NB4 (cell line): ENCODE measurements around the gene P2RX7.

Source experiments
- POLR2A ChIP-seq: IDR thresholded peaks from 2 replicates; pipeline ENCODE4 v1.6.1; 2011; ENCODE audit warnings: mild to moderate bottlenecking; ENCODE audit not compliant: insufficient read length; ENCODE audit errors: extremely low read depth
- TF ChIP-seq, protein P1 (sequence below): IDR thresholded peaks from one replicate; pipeline ENCODE4 v1.5.1; 2012; ENCODE audit warnings: low read depth, low read length
- TF ChIP-seq, protein P2 (sequence below): IDR thresholded peaks from 2 replicates; pipeline ENCODE4 v1.6.1; 2011; ENCODE audit warnings: low read depth, low read length

DNA sequence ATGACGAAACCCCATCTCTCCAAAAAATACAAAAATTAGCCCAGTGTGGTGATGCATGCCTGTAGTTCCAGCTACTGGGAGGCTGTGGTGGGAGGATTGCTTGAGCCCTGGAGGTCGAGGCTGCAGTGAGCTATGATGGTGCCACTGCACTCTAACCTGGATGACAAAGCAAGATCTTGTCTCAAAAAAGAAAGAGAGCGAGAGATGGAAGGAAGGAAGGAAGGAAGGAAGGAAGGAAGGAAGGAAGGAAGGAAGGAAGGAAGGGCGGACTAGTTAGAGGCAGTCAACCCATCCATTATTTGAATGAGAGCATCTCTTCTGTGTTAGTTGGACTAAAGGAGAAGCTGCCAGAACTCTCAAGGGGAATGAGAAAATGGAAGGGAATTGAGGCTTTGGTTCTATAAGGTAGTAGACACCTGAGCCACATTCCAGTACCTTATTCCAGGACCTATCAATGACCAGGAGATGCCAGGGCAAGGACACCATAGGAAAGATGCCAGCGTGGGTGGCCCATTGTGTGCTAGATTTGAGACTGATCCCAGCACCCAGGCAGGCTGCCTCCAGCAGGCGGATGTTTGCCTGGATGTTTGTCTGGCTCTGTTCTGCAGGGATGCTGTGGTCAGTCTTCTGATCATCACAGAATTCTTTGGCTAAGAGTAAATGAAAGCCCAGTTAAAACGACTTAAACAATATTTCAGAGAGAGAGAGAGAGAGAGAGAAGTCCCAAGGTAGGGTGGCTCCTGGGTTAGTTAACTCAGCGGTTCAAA, 11.5 kb upstream of the P2RX7 start:
- TF ChIP-seq, protein P1, sequence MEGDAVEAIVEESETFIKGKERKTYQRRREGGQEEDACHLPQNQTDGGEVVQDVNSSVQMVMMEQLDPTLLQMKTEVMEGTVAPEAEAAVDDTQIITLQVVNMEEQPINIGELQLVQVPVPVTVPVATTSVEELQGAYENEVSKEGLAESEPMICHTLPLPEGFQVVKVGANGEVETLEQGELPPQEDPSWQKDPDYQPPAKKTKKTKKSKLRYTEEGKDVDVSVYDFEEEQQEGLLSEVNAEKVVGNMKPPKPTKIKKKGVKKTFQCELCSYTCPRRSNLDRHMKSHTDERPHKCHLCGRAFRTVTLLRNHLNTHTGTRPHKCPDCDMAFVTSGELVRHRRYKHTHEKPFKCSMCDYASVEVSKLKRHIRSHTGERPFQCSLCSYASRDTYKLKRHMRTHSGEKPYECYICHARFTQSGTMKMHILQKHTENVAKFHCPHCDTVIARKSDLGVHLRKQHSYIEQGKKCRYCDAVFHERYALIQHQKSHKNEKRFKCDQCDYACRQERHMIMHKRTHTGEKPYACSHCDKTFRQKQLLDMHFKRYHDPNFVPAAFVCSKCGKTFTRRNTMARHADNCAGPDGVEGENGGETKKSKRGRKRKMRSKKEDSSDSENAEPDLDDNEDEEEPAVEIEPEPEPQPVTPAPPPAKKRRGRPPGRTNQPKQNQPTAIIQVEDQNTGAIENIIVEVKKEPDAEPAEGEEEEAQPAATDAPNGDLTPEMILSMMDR = no peak
- TF ChIP-seq, protein P2, sequence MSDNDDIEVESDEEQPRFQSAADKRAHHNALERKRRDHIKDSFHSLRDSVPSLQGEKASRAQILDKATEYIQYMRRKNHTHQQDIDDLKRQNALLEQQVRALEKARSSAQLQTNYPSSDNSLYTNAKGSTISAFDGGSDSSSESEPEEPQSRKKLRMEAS = no peak
- no peak for TF ChIP-seq POLR2A
